HL-60 (cell line): ENCODE results near the gene INHA.

Source experiments
- GABPA ChIP-seq: IDR thresholded peaks from 2 replicates; pipeline ENCODE4 v1.6.1; 2012; ENCODE audit warnings: low read depth
- POLR2AphosphoS5 ChIP-seq: IDR thresholded peaks from 2 replicates; pipeline ENCODE4 v1.6.1; 2012; ENCODE audit warnings: low read depth
- TF ChIP-seq, protein P1 (sequence below): IDR thresholded peaks from 2 replicates; pipeline ENCODE4 v1.6.1; 2012; ENCODE audit warnings: low read depth; ENCODE audit not compliant: insufficient replicate concordance
- TF ChIP-seq, protein P2 (sequence below): IDR thresholded peaks from one replicate; pipeline ENCODE4 v1.5.1; 2011; ENCODE audit warnings: low read length, control low read depth, inconsistent platforms; ENCODE audit not compliant: insufficient read depth

DNA sequence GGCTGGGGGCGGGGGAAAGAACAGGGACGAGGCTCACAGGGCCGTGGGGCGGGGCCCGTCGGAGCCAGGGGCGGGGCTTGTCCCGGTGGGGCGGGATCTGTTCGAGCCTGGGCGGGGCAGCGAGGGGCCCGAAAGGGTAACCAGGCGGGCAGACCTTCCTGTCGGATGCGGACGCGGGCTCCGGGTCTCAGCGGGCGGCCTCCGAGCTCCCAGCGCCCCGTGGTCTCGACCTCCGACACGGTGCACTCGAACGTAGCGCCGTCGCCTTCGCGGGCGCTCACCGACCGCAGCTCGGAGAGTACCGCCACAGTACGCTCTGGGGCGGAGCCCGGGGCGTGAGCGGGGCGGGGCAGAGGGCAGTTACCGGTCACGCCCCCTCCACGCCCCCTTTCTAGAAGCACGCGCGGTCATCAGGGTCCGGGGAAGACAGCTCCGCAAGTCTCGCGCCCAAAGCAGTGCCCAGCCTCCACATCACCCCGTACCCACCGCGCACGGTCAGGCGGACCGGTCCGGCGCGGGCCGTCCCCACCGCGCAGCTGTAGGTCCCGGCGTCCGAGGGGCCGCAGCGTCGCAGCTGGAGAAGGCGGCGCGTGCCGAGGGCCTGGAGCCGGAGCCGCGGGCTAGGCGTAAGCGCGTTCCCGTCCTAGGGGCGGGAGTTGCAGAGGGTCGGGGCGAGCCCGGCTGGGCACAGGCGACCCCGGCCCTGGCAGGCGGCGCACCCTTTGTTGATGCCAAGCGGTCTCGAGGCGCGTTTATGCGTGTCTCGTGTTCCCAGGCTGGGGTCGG is 19.5 kb upstream of the INHA start:
- TF ChIP-seq, protein P1, sequence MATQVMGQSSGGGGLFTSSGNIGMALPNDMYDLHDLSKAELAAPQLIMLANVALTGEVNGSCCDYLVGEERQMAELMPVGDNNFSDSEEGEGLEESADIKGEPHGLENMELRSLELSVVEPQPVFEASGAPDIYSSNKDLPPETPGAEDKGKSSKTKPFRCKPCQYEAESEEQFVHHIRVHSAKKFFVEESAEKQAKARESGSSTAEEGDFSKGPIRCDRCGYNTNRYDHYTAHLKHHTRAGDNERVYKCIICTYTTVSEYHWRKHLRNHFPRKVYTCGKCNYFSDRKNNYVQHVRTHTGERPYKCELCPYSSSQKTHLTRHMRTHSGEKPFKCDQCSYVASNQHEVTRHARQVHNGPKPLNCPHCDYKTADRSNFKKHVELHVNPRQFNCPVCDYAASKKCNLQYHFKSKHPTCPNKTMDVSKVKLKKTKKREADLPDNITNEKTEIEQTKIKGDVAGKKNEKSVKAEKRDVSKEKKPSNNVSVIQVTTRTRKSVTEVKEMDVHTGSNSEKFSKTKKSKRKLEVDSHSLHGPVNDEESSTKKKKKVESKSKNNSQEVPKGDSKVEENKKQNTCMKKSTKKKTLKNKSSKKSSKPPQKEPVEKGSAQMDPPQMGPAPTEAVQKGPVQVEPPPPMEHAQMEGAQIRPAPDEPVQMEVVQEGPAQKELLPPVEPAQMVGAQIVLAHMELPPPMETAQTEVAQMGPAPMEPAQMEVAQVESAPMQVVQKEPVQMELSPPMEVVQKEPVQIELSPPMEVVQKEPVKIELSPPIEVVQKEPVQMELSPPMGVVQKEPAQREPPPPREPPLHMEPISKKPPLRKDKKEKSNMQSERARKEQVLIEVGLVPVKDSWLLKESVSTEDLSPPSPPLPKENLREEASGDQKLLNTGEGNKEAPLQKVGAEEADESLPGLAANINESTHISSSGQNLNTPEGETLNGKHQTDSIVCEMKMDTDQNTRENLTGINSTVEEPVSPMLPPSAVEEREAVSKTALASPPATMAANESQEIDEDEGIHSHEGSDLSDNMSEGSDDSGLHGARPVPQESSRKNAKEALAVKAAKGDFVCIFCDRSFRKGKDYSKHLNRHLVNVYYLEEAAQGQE: no peak
- TF ChIP-seq, protein P2, sequence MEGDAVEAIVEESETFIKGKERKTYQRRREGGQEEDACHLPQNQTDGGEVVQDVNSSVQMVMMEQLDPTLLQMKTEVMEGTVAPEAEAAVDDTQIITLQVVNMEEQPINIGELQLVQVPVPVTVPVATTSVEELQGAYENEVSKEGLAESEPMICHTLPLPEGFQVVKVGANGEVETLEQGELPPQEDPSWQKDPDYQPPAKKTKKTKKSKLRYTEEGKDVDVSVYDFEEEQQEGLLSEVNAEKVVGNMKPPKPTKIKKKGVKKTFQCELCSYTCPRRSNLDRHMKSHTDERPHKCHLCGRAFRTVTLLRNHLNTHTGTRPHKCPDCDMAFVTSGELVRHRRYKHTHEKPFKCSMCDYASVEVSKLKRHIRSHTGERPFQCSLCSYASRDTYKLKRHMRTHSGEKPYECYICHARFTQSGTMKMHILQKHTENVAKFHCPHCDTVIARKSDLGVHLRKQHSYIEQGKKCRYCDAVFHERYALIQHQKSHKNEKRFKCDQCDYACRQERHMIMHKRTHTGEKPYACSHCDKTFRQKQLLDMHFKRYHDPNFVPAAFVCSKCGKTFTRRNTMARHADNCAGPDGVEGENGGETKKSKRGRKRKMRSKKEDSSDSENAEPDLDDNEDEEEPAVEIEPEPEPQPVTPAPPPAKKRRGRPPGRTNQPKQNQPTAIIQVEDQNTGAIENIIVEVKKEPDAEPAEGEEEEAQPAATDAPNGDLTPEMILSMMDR: no peak
- TF ChIP-seq POLR2AphosphoS5 (no peak), GABPA (no peak)
